Activated T-cell treated with anti-CD3 and anti-CD28 coated beads for 24 hours (primary cell): Measurements from ENCODE around the gene CTSD.
"Not testable (repeated sequence)": the region's sequence is repeated elsewhere in the genome, so short reads cannot be mapped to it uniquely, and the experiment has no call there.

Source experiments
- DNase-seq: peaks from one replicate; pipeline ENCODE4 v3.0.0-alpha.2; 2020; ENCODE audit warnings: low read depth

CTSD gene

DNA sequence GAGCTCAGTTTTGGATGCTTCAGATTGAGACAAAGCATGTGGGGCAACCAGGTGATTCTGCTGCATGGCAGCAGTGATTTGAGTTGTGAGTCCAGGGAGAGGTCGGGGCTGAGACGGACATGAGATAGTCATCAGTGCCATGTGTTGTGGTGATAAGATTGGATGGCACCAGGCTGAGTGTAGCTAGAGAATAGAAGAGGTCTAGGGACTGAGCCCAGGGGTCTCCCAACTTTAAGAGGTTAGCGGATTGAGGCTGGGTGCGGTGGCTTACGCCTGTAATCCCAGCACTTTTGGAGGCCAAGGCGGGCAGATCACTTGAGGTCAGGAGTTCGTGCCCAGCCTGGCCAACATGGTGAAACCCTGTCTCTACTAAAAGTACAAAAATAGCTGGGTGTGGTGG is 6.3 kb upstream of the CTSD start:
- no peak for DNase-seq

GRCh38 chr11:1769304-1769936 is 5.7 kb upstream of the CTSD start:
- not testable (repeated sequence) for DNase-seq

DNA sequence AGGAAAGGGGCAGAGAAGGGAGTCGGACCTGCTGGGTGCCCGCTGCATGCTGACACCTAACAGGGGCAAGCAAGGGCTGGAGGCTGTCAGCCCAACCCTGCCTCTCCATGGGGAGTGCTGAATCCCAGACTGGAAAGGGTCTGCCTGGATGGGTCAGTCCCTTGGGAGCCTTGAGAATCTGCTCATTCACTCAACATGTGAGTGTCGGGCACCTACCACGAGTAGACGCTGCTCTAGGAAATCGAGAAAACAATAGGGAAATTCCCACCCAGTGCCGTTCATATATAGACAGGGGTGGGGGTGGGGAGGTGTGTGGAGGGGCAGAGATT is 4.4 kb upstream of the CTSD start:
- no peak for DNase-seq

GRCh38 chr11:1767399-1768140 is 3.8 kb upstream of the CTSD start:
- no peak for DNase-seq

DNA sequence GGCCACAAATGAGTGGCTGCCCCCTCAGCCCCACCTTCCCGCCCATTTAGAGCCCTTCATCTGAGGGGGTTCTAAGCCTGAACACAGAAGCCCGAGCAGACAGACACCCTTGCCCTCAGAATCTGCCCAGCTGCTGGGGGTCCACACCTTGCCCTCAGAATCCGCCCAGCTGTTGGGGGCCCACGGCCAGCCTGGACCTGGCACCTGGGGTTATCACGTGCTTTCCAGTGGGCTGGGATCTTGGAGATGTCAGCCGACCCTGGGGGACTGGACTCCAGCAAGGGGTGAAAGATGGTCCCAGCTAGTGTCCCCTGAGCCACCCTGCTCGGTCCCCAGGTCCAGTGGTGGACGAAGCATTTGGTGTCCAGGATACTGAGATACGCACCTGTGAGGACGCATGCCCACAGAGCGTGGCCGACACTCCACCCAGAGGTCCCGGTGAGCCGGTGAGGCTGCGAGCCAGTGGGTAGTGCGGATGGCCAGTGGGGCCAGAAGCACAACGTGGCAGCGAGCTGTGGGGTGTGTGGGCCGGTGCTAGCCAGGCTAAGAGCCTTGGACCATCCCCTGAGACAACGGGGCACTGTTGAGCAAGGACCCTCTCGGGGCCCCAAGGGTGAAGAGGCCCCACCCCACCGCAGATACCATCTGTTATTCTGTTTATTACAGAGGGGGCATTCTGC is 3.1 kb upstream of the CTSD start:
- no peak for DNase-seq

- DNase-seq, result no peak
Observed at GRCh38 chr11:1765871-1766718, 2.4 kb upstream of the CTSD start.

- DNase-seq, result no peak
Observed at GRCh38 chr11:1763336-1763795, 361 bp downstream of the CTSD start.

GRCh38 chr11:1762537-1763302 is 1.0 kb downstream of the CTSD start:
- no peak for DNase-seq

DNA sequence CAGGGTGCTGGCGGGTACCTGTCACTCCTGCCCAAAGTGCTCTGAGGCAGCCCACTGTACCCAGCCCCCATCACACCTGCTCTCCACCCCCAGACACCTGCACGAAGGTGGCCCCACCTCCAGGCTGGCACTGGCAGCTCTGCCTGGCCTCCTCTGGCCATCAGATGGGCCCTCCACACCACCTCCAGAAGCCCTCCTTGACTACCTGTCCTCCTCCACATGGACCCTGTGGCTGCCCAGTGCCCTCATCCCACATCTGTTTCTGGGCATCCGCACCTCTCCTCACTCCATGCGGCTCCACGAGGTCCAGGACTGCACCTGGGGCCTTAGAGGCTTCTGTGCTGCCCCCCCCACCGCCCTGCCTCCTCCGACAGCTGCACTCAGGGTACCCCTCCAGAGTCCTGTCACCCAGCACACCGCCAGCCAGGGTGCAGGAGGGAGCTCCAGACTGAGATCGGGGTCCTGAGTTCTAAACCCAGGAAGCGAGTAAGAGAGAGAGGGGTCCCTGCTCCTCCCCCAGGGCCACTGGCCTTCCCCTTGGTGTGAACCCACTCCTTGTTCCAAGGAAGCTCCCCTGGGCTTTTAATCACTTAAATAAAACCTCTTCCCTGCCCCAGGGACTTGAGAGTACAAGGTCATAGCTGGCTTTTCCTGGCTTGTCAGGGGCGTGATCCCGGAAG is 1.7 kb downstream of the CTSD start:
- DNase-seq, result no peak

- DNase-seq, result no peak
Observed at GRCh38 chr11:1761110-1761856, 2.4 kb downstream of the CTSD start.

DNA sequence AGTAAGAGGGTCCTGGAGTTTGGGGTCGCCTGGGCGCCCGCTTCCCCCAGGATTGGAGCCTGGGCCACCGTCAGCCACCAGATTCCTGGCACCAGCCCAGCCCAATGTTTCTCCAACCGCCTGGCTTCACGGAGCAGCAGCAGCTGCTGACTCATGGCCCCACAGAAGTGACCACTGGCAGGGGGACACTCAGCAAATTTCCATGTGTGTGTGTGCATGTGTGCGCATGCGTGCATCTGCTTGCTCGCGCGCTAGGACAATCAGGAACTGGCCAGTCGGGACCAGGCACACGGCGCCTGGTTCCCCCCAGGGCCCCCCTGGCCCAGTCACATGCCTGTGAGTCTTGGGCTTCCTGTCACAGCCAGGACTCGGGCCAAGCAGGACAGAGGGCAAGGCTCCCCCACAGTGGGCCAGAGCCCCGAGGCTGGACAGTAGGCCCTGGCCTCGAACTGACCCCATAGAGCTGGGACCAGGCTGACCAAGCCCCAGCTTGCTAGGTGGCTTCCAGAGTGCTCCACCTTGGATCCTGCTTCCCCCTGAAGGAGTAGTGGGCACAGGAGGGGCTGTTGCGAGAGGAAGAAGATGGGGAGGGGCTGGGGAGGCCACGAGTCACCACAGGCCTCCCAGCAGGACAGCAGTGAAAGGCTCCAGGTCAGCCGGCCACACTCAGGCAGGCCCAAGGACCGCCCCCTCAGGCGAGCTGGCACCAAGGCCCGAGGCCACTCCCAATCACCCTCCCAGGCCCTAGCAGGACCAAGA is 3.2 kb downstream of the CTSD start:
- no peak for DNase-seq

DNA sequence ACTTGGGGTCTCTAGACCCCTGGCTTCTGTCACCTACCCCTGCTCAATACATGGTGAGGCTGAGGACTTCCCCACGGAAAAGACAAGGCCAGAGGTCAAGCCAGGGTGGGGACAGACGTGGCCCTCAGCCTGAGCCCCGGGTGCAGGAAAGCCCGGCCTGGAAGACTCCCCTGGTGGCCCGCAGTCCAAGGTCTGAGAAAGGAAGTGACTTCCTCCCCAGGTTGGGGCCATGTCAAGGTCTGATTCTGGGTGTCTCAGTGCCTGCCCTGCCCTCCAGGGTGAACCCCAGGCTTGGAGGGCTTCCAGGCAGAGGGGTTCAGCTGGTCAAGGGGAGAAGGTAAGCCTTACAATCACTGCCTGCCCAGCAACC is 3.9 kb downstream of the CTSD start:
- no peak for DNase-seq

- DNase-seq, result no peak
Observed at GRCh38 chr11:1759151-1759850, 4.4 kb downstream of the CTSD start.

- no peak for DNase-seq
Observed at GRCh38 chr11:1758611-1759150, 5.0 kb downstream of the CTSD start.

DNA sequence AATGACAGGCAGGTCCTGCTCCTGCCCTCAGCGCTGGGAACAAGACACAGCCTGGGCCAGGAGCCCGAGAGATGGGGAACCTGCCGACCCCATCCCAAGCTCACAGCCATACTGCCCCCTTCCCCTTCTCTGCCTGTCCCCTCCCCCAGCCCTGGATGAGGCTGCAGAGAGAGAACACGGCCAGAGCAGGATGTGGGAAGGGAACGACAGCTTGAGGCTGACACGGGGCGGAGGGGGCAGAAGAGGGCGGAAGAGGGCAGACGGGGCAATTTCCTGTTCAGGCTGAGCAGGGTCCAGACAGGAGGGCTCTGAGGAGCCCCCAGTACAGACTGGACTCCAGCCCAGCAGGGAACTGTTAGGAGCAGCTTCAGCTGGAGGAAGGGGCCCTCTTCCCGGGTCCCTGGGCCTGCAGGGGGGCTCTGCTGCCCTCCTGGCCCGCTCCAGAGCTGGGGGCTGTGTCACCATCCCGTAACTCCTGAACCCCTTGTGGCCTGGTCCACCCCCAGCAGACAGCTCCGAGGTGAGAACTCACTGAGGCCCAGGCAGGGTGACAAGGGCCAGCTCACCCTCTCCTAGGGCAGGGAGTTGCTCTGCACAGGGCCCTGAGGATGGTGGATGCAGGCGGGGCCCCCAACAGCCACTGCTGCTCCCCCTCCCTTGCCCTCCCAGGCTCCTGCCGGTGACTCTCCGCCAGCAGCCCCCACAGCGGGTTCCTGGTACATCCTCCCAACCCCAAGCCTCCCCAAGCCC is 5.7 kb downstream of the CTSD start:
- peak; percentile 29 for DNase-seq

- no peak for DNase-seq
Observed at GRCh38 chr11:1756791-1757771, 6.6 kb downstream of the CTSD start.
